ENCODE results near the gene APBB1.
A peak's percentile ranks its signal among the peaks of the same experiment; 100 is the strongest.

Gene APBB1

GRCh38 chr11:6389905-6390717 lies 28.8 kb downstream of the APBB1 start, which contains the start of gene SMPD1:
Gene SMPD1, plus strand, starts transcription at chr11:6390474. Its CDS starts 125 bp downstream, at chr11:6390599.
- peak; percentile 65 for DNase-seq

DNA sequence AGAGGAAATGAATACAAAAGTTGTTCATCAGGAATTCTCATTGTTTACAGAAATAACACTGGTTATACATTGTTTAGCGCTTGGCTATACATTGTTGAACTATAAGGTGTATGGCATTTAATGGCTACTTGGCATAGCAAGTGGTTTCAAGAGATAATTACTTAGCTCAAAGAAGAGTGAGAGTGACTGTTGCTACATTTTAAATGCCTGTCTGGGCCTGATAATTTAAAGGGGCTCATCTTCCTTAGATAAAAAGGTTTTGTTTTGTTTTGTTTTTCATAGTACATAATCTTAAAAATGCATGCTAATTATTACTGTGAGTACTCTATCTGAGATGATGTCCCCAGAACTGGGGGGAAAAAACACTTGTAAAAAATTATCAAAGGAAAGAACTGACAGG lies 30.1 kb downstream of the APBB1 start:
- DNase-seq: no peak

- no peak for DNase-seq
These were observed 30.9 kb downstream of the APBB1 start for GRCh38 chr11:6387811-6388599.

DNA sequence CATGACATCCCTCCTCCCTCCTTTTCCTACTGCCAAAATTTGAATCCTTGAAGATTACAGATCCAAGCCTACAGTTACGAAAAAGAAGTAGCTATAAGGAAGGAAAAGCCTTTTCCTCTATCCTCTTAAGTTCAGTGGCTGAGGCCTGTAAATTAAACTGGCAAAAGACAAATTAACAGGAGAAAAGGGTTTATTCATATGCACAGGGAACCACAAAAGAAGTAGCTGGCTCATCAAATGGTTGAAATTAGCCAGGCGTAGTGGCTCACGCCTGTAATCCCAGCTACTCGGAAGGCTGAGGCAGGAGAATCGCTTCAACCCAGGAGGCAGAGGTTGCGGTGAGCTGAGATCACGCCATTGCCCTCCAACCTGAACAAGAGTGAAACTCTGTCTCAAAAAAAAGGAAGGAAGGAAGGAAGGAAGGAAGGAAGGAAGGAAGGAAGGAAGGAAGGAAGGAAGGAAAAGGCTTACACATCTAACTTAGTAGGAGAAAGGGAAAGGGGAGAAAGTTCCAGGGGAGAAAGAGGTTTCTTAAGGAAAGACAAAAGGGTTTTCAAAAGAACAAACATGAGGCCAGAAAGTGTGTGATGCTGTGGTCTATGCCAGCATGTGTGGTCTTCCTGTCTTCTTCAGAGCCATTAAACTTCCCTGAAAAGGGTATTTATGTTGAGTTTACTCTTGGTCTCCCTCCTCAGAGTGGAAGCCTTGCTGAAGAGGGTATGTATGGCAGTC lies 33.7 kb downstream of the APBB1 start:
- DNase-seq: no peak

- DNase-seq: no peak
These were observed 40.3 kb downstream of the APBB1 start for GRCh38 chr11:6378640-6378989.

- no peak for DNase-seq
These were observed 40.8 kb downstream of the APBB1 start for GRCh38 chr11:6377902-6378639.

- DNase-seq: no peak
These were observed 47.1 kb downstream of the APBB1 start for GRCh38 chr11:6371825-6372224.

- no peak for DNase-seq
These were observed 53.2 kb downstream of the APBB1 start for GRCh38 chr11:6365659-6366058.

- DNase-seq: peak; percentile 24
These were observed 55.8 kb downstream of the APBB1 start for GRCh38 chr11:6362873-6363678.

GRCh38 chr11:6362185-6362872 lies 56.6 kb downstream of the APBB1 start:
- no peak for DNase-seq

- no peak for DNase-seq
These were observed 58.7 kb downstream of the APBB1 start for GRCh38 chr11:6360183-6360582.

DNA sequence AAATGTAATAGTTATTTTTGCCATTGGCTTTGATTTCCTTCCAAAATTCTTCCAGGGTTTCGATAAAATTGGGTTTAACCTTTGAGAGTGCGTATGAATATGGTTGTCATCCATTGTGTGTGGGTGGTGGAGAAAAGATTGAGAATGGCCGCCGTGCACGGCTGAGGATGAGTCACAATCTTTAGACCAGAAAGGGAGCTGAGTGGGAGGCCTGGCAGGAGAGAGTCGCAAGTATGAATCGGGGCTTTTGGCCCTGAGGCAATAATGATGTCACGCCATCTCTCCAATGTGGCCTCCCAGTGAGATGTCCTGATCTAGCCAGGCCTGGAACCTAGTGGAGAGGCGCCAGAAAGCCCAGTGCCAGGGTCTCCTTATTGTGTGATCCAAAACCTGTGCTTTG lies 61.7 kb downstream of the APBB1 start:
- DNase-seq: peak; percentile 72

- no peak for DNase-seq
These were observed 62.3 kb downstream of the APBB1 start for GRCh38 chr11:6356503-6357055.

DNA sequence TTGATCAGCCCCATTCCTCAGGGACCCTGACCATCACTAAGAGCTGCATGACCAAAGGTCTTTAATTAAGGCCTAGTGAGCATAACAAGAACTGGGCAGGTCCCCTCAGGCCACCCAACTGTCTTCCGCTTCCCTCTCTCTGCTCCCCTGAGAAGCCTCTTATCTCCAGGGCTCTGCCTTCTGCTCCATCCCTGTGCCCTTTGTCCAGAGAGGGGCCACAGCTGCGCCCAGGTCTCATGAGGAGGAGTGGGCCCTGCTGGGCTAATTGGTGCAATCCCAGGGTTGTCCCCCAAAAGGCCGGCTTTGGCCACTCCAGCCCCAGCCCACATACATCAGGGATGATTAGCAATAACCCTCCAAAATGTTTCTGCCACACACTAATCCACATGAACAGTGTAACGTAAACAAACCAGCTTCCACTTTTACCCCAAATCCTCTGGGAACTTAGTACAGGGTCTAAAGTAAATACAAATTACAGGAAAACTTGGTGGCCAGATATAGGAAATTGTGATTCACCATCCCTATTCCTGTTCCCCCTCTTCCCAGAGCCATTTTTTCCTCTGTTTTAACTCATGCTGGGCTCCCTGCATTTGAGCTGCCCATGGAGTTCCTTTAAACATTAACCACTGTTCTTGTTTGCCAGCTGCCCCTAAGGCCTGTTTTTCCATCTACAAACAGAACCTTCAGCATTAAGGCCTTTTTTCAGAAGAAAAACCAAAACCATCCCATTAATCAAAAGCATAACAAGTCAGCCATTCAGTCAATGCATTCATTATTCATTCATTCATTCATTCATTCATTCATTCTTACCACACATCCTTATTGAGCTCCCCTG lies 64.0 kb downstream of the APBB1 start:
- DNase-seq: no peak

DNA sequence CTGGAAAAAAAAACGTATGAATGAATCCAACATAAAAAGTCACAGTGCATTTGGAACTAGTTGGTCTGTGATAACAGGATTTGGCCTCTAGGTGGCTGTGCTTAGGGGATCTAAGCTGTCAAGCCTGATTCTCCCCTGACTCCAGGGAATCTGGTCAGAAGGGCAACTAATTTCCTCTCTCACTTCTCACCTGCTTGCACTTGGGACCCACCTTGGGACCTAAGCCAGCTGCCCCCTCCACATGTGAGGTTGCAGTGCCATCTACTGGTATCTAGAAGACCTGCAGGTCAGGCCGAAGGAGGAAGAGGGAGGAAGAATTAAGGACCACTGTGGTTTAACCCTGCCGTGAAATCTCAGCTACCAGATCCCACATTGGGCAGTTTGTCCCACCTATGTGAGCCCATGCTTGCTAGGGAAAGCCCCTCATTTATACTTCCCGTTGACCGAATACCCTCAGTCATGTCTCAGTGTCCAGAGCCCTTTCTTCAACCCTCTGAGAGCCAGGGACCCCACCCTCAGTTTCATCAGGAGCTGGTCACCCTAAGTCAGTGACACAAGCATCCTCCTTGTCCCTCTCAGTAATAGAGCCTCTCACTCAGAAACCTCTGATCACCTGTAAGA lies 65.4 kb downstream of the APBB1 start:
- no peak for DNase-seq

DNA sequence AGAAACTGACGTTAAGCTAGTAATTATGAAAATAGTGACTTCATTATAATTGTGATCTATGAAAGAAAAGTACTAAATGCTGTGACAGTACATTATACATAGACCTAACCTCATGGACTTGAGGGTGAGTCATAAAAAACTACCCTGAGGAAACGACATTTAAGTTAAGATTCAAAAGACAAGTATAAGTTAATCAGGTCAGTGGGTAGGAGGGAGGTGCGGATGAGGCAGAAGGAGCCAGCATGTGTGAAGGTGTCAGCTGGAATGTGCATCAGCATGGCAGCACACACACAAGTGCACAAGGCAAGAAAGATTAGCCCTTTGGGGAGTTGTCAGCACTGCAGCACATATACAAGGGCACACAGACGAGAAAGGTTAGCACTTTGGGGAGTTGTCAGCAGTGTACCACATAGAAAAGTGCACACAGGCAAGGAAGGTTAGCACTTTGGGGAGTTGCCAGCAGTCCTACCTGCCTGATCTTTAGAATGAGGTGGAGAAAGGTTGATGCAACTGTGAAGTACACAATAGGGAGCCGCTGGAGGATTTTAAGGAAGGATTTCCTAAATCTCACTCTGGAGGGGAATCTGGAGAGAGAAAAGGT lies 67.0 kb downstream of the APBB1 start:
- no peak for DNase-seq

- no peak for DNase-seq
These were observed 68.4 kb downstream of the APBB1 start for GRCh38 chr11:6350486-6350885.

GRCh38 chr11:6350043-6350442 lies 68.9 kb downstream of the APBB1 start:
- no peak for DNase-seq

DNA sequence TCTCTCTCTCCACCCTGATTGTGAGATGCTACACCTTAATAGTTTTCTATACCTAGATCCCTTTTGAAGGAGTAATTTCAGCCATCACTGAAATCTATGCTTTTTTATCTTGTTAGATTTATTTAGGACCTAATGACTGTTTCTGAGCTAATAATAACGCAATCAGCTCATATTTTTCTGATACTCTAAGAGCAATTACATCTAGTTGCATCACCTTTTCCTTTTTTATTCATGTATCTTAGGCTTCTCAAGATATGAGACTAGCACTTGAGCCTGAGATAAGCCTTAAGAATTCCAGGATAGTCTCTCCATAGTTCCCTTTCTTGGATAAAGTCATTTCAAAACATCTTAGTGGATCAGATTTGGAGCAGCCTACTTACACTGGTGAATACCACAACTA lies 73.5 kb downstream of the APBB1 start:
- DNase-seq: no peak
